HG03442 (cell line): ENCODE data around the gene NVL.
"Not testable (repeated sequence)": the region's sequence is repeated elsewhere in the genome, so short reads cannot be mapped to it uniquely, and the experiment has no call there.

Source experiments
- ATAC-seq: cut with Tn5 transposase; IDR thresholded peaks from one replicate; pipeline ENCODE4 v1.9.1; 2021; ENCODE audit warnings: mild to moderate bottlenecking, moderate library complexity; ENCODE audit not compliant: unreplicated experiment

Gene NVL

GRCh38 chr1:224338150-224338838 is 8.3 kb upstream of the NVL start:
- ATAC-seq: no peak

GRCh38 chr1:224333939-224334786 is 4.2 kb upstream of the NVL start:
- no peak for ATAC-seq

GRCh38 chr1:224333309-224333926 is 3.4 kb upstream of the NVL start:
- peak; percentile 31 for ATAC-seq

- no peak for ATAC-seq
These were observed 1.9 kb upstream of the NVL start for GRCh38 chr1:224331824-224332223.

GRCh38 chr1:224331326-224331725 is 1.4 kb upstream of the NVL start:
- no peak for ATAC-seq

- ATAC-seq: no peak
These were observed 509 bp downstream of the NVL start for GRCh38 chr1:224329484-224329841.

GRCh38 chr1:224328644-224329043 is 1.3 kb downstream of the NVL start:
- no peak for ATAC-seq

GRCh38 chr1:224325959-224326358 is 4.0 kb downstream of the NVL start:
- no peak for ATAC-seq

GRCh38 chr1:224321706-224322105 is 8.3 kb downstream of the NVL start:
- no peak for ATAC-seq

- no peak for ATAC-seq
These were observed 12.5 kb downstream of the NVL start for GRCh38 chr1:224317383-224318045.

- no peak for ATAC-seq
These were observed 17.9 kb downstream of the NVL start for GRCh38 chr1:224312025-224312424.

GRCh38 chr1:224311503-224311902 is 18.5 kb downstream of the NVL start:
- not testable (repeated sequence) for ATAC-seq

GRCh38 chr1:224308064-224308463 is 21.9 kb downstream of the NVL start:
- ATAC-seq: no peak

GRCh38 chr1:224304767-224305166 is 25.2 kb downstream of the NVL start:
- no peak for ATAC-seq

- no peak for ATAC-seq
These were observed 27.0 kb downstream of the NVL start for GRCh38 chr1:224302947-224303346.

GRCh38 chr1:224301391-224301790 is 28.6 kb downstream of the NVL start:
- ATAC-seq: no peak

GRCh38 chr1:224300346-224300745 is 29.6 kb downstream of the NVL start:
- no peak for ATAC-seq

- ATAC-seq: no peak
These were observed 31.3 kb downstream of the NVL start for GRCh38 chr1:224298346-224299330.

GRCh38 chr1:224294775-224295174 is 35.2 kb downstream of the NVL start:
- ATAC-seq: no peak

GRCh38 chr1:224292419-224292818 is 37.6 kb downstream of the NVL start:
- ATAC-seq: no peak
